ENCODE data around the gene STX16.

DNA sequence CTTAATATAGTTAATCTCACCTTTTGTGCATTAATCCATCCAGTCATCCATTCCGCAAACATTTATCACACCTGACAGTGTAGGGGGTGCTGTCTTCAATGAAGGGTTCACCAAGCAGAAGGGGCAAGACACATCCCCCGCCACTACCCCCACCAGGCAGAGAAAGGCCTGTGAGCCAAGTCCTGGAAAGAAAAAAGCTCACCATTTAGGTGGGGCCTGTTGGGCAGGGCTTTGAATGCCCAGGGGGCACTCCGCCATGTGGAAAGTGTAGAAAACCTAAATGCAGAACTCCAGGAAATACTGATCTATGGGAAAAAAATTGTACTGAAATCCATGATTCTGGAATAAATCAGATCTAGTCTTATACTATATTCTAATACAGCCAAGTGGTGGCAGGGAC lies 4.8 kb upstream of the STX16 start:
- TF ChIP-seq, protein P1, sequence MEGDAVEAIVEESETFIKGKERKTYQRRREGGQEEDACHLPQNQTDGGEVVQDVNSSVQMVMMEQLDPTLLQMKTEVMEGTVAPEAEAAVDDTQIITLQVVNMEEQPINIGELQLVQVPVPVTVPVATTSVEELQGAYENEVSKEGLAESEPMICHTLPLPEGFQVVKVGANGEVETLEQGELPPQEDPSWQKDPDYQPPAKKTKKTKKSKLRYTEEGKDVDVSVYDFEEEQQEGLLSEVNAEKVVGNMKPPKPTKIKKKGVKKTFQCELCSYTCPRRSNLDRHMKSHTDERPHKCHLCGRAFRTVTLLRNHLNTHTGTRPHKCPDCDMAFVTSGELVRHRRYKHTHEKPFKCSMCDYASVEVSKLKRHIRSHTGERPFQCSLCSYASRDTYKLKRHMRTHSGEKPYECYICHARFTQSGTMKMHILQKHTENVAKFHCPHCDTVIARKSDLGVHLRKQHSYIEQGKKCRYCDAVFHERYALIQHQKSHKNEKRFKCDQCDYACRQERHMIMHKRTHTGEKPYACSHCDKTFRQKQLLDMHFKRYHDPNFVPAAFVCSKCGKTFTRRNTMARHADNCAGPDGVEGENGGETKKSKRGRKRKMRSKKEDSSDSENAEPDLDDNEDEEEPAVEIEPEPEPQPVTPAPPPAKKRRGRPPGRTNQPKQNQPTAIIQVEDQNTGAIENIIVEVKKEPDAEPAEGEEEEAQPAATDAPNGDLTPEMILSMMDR (IDR thresholded peaks at IDR 0.05; ENCODE audit: poor library complexity), result no peak
- no peak for TF ChIP-seq EZH2phosphoT487 (IDR thresholded peaks at IDR 0.05; ENCODE audit: low read depth, severe bottlenecking, unreplicated experiment)

Measured in hepatocyte (in vitro differentiated cells).